ENCODE data around the gene PDLIM3. TPM values are rescaled to one million over a fixed set of nuclear protein-coding genes. Genes with fewer than 3 reads are reported as not detected.

Gene PDLIM3
- total and polyA plus RNA-seq, 9 of the 15 experiments (the other 6 are each of a cell fraction or from before 2014, with no cell fraction given) = 0.06 TPM; not detected in 8

DNA sequence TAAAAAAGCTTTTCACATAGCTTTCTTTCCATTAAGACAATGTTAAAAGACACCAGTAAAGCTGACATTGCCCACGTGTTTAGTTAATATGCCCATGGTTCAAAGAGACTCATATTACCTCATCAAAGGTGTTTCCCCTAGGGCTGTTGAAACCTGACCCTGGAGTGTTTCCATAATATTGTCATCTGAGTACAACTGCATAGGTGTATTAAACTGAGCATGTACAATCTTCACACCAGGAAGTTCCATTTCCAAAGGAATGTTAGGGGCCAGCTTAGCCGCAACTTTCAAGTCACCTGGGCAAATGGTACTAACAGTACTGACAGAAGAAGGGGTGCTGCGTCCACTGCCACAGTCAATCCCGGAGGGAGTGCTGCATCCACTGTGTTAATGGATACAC, 27.1 kb downstream of the PDLIM3 start:
- POLR2A ChIA-PET = interaction anchor here (1.3 kb wide), 1 partner anchor 9 kb away, joined by 4 read pairs; no protein-coding TSS in a partner anchor
- FAIRE-seq (no peak), DNase-seq (ENCODE audit: extremely low read depth in 1 of 4, low spot score in 3 of 4) (no peak), ATAC-seq (no peak)
- no TSS peak for BruUV-seq (replicated peaks)
- Histone ChIP-seq H2AFZ (ENCODE audit: low read depth, low read length) (no peak overlapping the region), H3K79me2 (ENCODE audit: control insufficient read depth, insufficient read depth, low read length) (no peaks in the 10 kb centered on the region), H3K9me1 (ENCODE audit: control insufficient read depth, insufficient read depth, low read length) (no peaks in the 10 kb centered on the region), H4K20me1 (replicated peaks; ENCODE audit: control insufficient read depth, insufficient read depth, low read length) (no peaks in the 10 kb centered on the region), H3K4me2 (ENCODE audit: insufficient read depth, low read length) (no peak overlapping the region), H3K27ac (ENCODE audit: extremely low read depth, low read depth, low read length) (no peak overlapping the region), H3K36me3 (ENCODE audit: control insufficient read depth, insufficient read depth, low read length) (no peaks in the 10 kb centered on the region), H3K4me3 (no peak overlapping the region), H3K4me1 (replicated peaks in 1 of 2; ENCODE audit: control insufficient read depth in 2 of 2, insufficient read depth in 2 of 2, low read length in 2 of 2) (peaks cover 3 to 7% of the 10 kb centered on the region in 2 experiments; a peak in 3 of 5 replicates), H3K9ac (ENCODE audit: insufficient read depth in 1 of 2, low read depth in 2 of 2, low read length in 2 of 2) (no peak overlapping the region), H3K9me3 (replicated peaks; ENCODE audit: control insufficient read depth, insufficient read depth, low read depth, low read length) (no peaks in the 10 kb centered on the region), H3K27me3 (ENCODE audit: control insufficient read depth in 2 of 2, insufficient read depth in 2 of 2, low read length in 2 of 2) (peaks cover 23 to 28% of the 10 kb centered on the region in 2 experiments; a peak in 4 of 5 replicates)
- intact Hi-C loops (cut with micrococcal nuclease) (no loop called here), in situ Hi-C loops (cut with MboI) (no loop called here)
- CTCF ChIA-PET (ENCODE audit: low intra/inter-chr PET ratio) = no interaction called here
- WGBS (ENCODE audit: insufficient coverage, low coverage, missing lambda C conversion rate) = 0% methylated on average over 4 of the region's 4 CpGs
- TF ChIP-seq HNRNPH1 (optimal IDR thresholded peaks at IDR 0.05; ENCODE audit: low read depth, low read length) (no peak), NFATC3 (IDR thresholded peaks at IDR 0.05) (no peak), BCLAF1 (IDR thresholded peaks at IDR 0.05; ENCODE audit: borderline replicate concordance in 1 of 2, control insufficient read depth in 1 of 2, low read depth in 2 of 2, low read length in 1 of 2) (no peak), SMARCC2 (IDR thresholded peaks at IDR 0.05; ENCODE audit: low read depth) (no peak), BRD4 (IDR thresholded peaks at IDR 0.05) (no peak), SNAPC5 (CRISPR knock-in tag; IDR thresholded peaks at IDR 0.05) (no peak), ZNF644 (tag; IDR thresholded peaks at IDR 0.05; ENCODE audit: low read depth) (no peak), POLR2B (IDR thresholded peaks at IDR 0.05; ENCODE audit: low read depth, partially characterized antibody) (no peak), BRCA1 (IDR thresholded peaks at IDR 0.05) (no peak), BRCA1 (CRISPR knock-in tag; IDR thresholded peaks at IDR 0.05) (no peak), ZNF384 (IDR thresholded peaks at IDR 0.05; ENCODE audit: low read depth, low read length) (no peak), ZBTB26 (CRISPR knock-in tag; IDR thresholded peaks at IDR 0.05) (no peak), ZC3H4 (CRISPR knock-in tag; IDR thresholded peaks at IDR 0.05; ENCODE audit: borderline replicate concordance) (no peak)
- TF ChIP-seq, protein P1, sequence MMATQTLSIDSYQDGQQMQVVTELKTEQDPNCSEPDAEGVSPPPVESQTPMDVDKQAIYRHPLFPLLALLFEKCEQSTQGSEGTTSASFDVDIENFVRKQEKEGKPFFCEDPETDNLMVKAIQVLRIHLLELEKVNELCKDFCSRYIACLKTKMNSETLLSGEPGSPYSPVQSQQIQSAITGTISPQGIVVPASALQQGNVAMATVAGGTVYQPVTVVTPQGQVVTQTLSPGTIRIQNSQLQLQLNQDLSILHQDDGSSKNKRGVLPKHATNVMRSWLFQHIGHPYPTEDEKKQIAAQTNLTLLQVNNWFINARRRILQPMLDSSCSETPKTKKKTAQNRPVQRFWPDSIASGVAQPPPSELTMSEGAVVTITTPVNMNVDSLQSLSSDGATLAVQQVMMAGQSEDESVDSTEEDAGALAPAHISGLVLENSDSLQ (IDR thresholded peaks at IDR 0.05) = no peak
- TF ChIP-seq, protein P2, sequence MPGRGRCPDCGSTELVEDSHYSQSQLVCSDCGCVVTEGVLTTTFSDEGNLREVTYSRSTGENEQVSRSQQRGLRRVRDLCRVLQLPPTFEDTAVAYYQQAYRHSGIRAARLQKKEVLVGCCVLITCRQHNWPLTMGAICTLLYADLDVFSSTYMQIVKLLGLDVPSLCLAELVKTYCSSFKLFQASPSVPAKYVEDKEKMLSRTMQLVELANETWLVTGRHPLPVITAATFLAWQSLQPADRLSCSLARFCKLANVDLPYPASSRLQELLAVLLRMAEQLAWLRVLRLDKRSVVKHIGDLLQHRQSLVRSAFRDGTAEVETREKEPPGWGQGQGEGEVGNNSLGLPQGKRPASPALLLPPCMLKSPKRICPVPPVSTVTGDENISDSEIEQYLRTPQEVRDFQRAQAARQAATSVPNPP (IDR thresholded peaks at IDR 0.05; ENCODE audit: borderline replicate concordance, insufficient read depth, insufficient read length) = no peak
- TF ChIP-seq, protein P3, sequence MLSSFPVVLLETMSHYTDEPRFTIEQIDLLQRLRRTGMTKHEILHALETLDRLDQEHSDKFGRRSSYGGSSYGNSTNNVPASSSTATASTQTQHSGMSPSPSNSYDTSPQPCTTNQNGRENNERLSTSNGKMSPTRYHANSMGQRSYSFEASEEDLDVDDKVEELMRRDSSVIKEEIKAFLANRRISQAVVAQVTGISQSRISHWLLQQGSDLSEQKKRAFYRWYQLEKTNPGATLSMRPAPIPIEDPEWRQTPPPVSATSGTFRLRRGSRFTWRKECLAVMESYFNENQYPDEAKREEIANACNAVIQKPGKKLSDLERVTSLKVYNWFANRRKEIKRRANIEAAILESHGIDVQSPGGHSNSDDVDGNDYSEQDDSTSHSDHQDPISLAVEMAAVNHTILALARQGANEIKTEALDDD (IDR thresholded peaks at IDR 0.05) = no peak

Data from K562 (cell line).